ENCODE data around the gene HNRNPR.

DNA sequence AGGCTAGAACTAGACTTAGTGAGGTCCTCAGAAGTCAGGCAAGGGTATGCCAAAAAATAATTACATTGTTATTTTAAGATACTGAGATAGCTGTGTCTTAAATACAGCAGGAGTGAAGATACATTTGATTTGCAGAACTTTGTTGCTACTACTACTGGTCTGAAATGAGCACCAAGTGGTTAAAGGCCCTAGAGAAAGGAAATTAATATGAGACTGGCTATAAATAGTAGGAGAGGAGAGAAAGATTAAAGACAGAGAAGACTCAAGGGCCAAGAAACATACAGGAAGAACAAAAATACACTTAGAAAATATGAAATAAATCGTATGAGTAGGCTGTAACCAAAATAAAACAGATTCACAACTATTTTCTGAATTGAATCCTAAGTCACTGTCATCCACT lies 21.3 kb downstream of the HNRNPR start:
- TF ChIP-seq, protein P1, sequence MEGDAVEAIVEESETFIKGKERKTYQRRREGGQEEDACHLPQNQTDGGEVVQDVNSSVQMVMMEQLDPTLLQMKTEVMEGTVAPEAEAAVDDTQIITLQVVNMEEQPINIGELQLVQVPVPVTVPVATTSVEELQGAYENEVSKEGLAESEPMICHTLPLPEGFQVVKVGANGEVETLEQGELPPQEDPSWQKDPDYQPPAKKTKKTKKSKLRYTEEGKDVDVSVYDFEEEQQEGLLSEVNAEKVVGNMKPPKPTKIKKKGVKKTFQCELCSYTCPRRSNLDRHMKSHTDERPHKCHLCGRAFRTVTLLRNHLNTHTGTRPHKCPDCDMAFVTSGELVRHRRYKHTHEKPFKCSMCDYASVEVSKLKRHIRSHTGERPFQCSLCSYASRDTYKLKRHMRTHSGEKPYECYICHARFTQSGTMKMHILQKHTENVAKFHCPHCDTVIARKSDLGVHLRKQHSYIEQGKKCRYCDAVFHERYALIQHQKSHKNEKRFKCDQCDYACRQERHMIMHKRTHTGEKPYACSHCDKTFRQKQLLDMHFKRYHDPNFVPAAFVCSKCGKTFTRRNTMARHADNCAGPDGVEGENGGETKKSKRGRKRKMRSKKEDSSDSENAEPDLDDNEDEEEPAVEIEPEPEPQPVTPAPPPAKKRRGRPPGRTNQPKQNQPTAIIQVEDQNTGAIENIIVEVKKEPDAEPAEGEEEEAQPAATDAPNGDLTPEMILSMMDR (IDR thresholded peaks at IDR 0.05): no peak
- no peak for TF ChIP-seq RXRA (IDR thresholded peaks at IDR 0.05; ENCODE audit: borderline replicate concordance, low read depth)
